B cell (primary cell): ENCODE measurements around the gene WRNIP1. TPM values are rescaled to one million over a fixed set of nuclear protein-coding genes. Genes with fewer than 3 reads are reported as not detected.

ENCODE experiments used
- ATAC-seq: fragments of 200-7000 bp; cut with Tn5 transposase; one replicate; pipeline ENCODE4 v1.10.0; 2021; ENCODE audit warnings: low read depth, mild to moderate bottlenecking, moderate number of reproducible peaks, moderate library complexity
- CTCF ChIA-PET: fragments of 350-600 bp; sonication (Branson Sonifier 250); formaldehyde crosslinking; loops from one replicate; lab custom pipeline; 2021; ENCODE audit warnings: antibody characterized with exemption, inconsistent platforms; lab: Charles Lee
- POLR2A ChIA-PET: fragments of 350-600 bp; sonication (Branson Sonifier 250); formaldehyde crosslinking; loops from one replicate; lab custom pipeline; 2021; ENCODE audit warnings: antibody characterized with exemption; lab: Charles Lee
- DNase-seq: peaks from one replicate; pipeline ENCODE4 v3.0.0; 2013
- H2AFZ ChIP-seq: 2 replicates; pipeline ENCODE4 v1.6.1; 2012; ENCODE audit warnings: mild to moderate bottlenecking, low read depth, low read length; ENCODE audit not compliant: insufficient read depth, poor library complexity, severe bottlenecking
- H3K27ac ChIP-seq, 2 donors: 1 replicate in 1 of 2; 2 replicates in 1 of 2; pipeline ENCODE4 v1.5.1; 2012 to 2013; ENCODE audit warnings: low read length in 2 of 2, mild to moderate bottlenecking in 2 of 2, moderate library complexity in 1 of 2
- H3K27me3 ChIP-seq, 4 experiments: fragments of 200-600 bp in 1 of 4; sonication (generic) in 1 of 4; replicated peaks in 1 of 4; 1 replicate in 2 of 4; 2 replicates in 2 of 4; pipeline versions ENCODE4 v1.6.1 to v1.7.0; 2013 to 2016; ENCODE audit warnings: low read length in 3 of 4, mild to moderate bottlenecking in 2 of 4, mixed read lengths in 1 of 4, moderate library complexity in 1 of 4; ENCODE audit not compliant: insufficient read depth in 4 of 4, control insufficient read depth in 3 of 4; ENCODE audit errors: control extremely low read depth in 1 of 4
- H3K36me3 ChIP-seq, 2 experiments: replicated peaks in 1 of 2; 1 replicate in 1 of 2; 2 replicates in 1 of 2; pipeline versions ENCODE4 v1.6.1 to v1.7.1; 2013; ENCODE audit warnings: low read length in 1 of 2; ENCODE audit not compliant: insufficient read depth in 2 of 2, control insufficient read depth in 1 of 2; ENCODE audit errors: control extremely low read depth in 1 of 2, extremely low read depth in 1 of 2
- H3K4me1 ChIP-seq, 2 donors: fragments of 200-600 bp in 1 of 2; sonication (generic) in 1 of 2; 1 replicate in 1 of 2; 2 replicates in 1 of 2; pipeline versions ENCODE4 v1.5.1 to v1.6.1; 2013 to 2017; ENCODE audit warnings: low read length in 2 of 2; ENCODE audit not compliant: control insufficient read depth in 2 of 2, insufficient read depth in 2 of 2
- H3K4me2 ChIP-seq: replicated peaks from 2 replicates; pipeline ENCODE3; 2012; ENCODE audit warnings: mild to moderate bottlenecking, low read depth, low read length; ENCODE audit not compliant: poor library complexity, severe bottlenecking
- H3K4me3 ChIP-seq, 5 experiments: fragments of 200-600 bp in 1 of 5; sonication (generic) in 1 of 5; 1 replicate in 3 of 5; 2 replicates in 2 of 5; pipeline versions ENCODE4 v1.5.1 to v1.7.0; 2011 to 2016; ENCODE audit warnings: low read length in 4 of 5, mild to moderate bottlenecking in 4 of 5, low read depth in 2 of 5, control low read depth in 1 of 5, moderate library complexity in 1 of 5; ENCODE audit not compliant: insufficient read depth in 1 of 5; ENCODE audit errors: control extremely low read depth in 1 of 5, extremely low read depth in 1 of 5
- H3K79me2 ChIP-seq: fragments of 200-600 bp; sonication (generic); one replicate; pipeline ENCODE4 v1.6.0; 2016; ENCODE audit warnings: low read length; ENCODE audit not compliant: control insufficient read depth, insufficient read depth
- H3K9ac ChIP-seq: fragments of 200-600 bp; sonication (generic); 2 replicates; pipeline ENCODE4 v1.6.1; 2017; ENCODE audit warnings: mild to moderate bottlenecking, low read length, moderate library complexity
- H3K9me3 ChIP-seq, 3 donors: one replicate each; pipeline versions ENCODE4 v1.6.1 to v1.7.1; 2013; ENCODE audit warnings: low read length in 2 of 3; ENCODE audit not compliant: control insufficient read depth in 2 of 3, insufficient read depth in 1 of 3; ENCODE audit errors: control extremely low read depth in 1 of 3
- H4K20me1 ChIP-seq: 2 replicates; pipeline ENCODE4 v1.6.0; 2012; ENCODE audit warnings: mild to moderate bottlenecking, low read length; ENCODE audit not compliant: insufficient read depth, control insufficient read depth, poor library complexity, severe bottlenecking
- H3K27ac Mint-ChIP-seq: one replicate; pipeline ENCODE4 v1.8.0; 2021; ENCODE audit warnings: mixed read lengths
- H3K27me3 Mint-ChIP-seq: one replicate; pipeline ENCODE4 v1.8.0; 2021; ENCODE audit warnings: mixed read lengths
- H3K4me1 Mint-ChIP-seq: one replicate; pipeline ENCODE4 v1.8.0; 2021; ENCODE audit warnings: mixed read lengths
- H3K4me3 Mint-ChIP-seq: one replicate; pipeline ENCODE4 v1.8.0; 2021; ENCODE audit warnings: mixed read lengths
- H3K9me3 Mint-ChIP-seq: one replicate; pipeline ENCODE4 v1.8.0; 2022; ENCODE audit warnings: mixed read lengths; ENCODE audit not compliant: insufficient read depth
- CTCF ChIP-seq: fragments of 200-600 bp; IDR thresholded peaks from one replicate; pipeline ENCODE4 v1.8.0; 2022; ENCODE audit warnings: antibody characterized with exemption, mild to moderate bottlenecking
- EZH2 ChIP-seq: IDR thresholded peaks from 2 replicates; pipeline ENCODE4 v1.6.1; 2012; ENCODE audit warnings: borderline replicate concordance, low read depth, mild to moderate bottlenecking, moderate library complexity, low read length; ENCODE audit not compliant: insufficient read depth, poor library complexity, severe bottlenecking
- WGBS: methylation state at CpG from one replicate; pipeline ENCODE4 v1.1.5; 2013; ENCODE audit warnings: missing lambda C conversion rate; ENCODE audit not compliant: insufficient coverage; 5-methylcytosine and 5-hydroxymethylcytosine counted together
- intact Hi-C: fragments of 100-400 bp; cut with micrococcal nuclease; formaldehyde crosslinking; loops from one replicate; pipeline ENCODE4 v1.10.0; 2022
- polyA plus RNA-seq: library from polyadenylated mRNA; depleted of rRNA; stranded (reverse); fragments of >200 nt; gene quantifications from 2 replicates; pipeline ENCODE4 v1.2.3, GENCODE V29; 2012
- total RNA-seq, 2 donors: library from RNA; stranded (reverse); fragments of 120-200 nt in 1 of 2; gene quantifications; 1 replicate in 1 of 2; 2 replicates in 1 of 2; pipeline versions ENCODE4 v1.2.3 to v1.2.4, GENCODE V29; 2013 to 2022

The WRNIP1 gene
- total and polyA plus RNA-seq, 2 donors (not counting 1 experiment from before 2014, with no cell fraction given), result 32.6 to 35.2 TPM

GRCh38 chr6:2820415-2820814 is 55.2 kb downstream of the WRNIP1 start:
- WGBS, result 0% methylated on average over 1 of the region's 2 CpGs
- CTCF ChIA-PET, result no interaction called here
- H3K4me1 ChIP-seq, result no peaks in the 10 kb centered on the region
- no peak for ATAC-seq
- Mint-ChIP-seq H3K27me3 (peaks cover 7% of the 10 kb centered on the region), H3K4me1 (no peaks in the 10 kb centered on the region), H3K4me3 (no peak overlapping the region), H3K27ac (no peak overlapping the region), H3K9me3 (peaks cover 14% of the 10 kb centered on the region)
- H3K27ac ChIP-seq, result no peak overlapping the region
- H3K36me3 ChIP-seq, result no peaks in the 10 kb centered on the region
- H3K9me3 ChIP-seq, result peaks cover 4 to 8% (median 4%) of the 10 kb centered on the region in 3 donors
- no peaks in the 10 kb centered on the region for H3K79me2 ChIP-seq
- POLR2A ChIA-PET, result no interaction called here
- no peaks in the 10 kb centered on the region for H4K20me1 ChIP-seq
- no peak for DNase-seq
- no peak overlapping the region for H3K4me3 ChIP-seq
- TF ChIP-seq CTCF, result no peak
- no peak for TF ChIP-seq EZH2
- H3K9ac ChIP-seq, result no peak overlapping the region
- H2AFZ ChIP-seq, result no peak overlapping the region
- H3K27me3 ChIP-seq, result no peaks in the 10 kb centered on the region
- intact Hi-C loops, result no loop called here
- H3K4me2 ChIP-seq, result no peak overlapping the region

- no CpG with 5 or more reads among the region's 3 CpGs for WGBS
- ATAC-seq, result no peak
- no peak overlapping the region for H2AFZ ChIP-seq
These were observed 56.4 kb downstream of the WRNIP1 start for GRCh38 chr6:2821554-2821953.

More at GRCh38 chr6:2821554-2821953, 56.4 kb downstream of the WRNIP1 start:
- TF ChIP-seq CTCF (no peak), EZH2 (no peak)
- Mint-ChIP-seq H3K9me3 (peaks cover 6% of the 10 kb centered on the region), H3K4me1 (no peaks in the 10 kb centered on the region), H3K27ac (no peak overlapping the region), H3K27me3 (peaks cover 7% of the 10 kb centered on the region), H3K4me3 (no peak overlapping the region)
- no peak overlapping the region for H3K4me2 ChIP-seq
- ChIA-PET POLR2A (no interaction called here), CTCF (no interaction called here)
- no peak overlapping the region for H3K9ac ChIP-seq
- H3K27ac ChIP-seq, result no peak overlapping the region
- intact Hi-C loops, result no loop called here
- H4K20me1 ChIP-seq, result no peaks in the 10 kb centered on the region
- H3K36me3 ChIP-seq, result no peaks in the 10 kb centered on the region
- H3K4me3 ChIP-seq, result no peak overlapping the region
- H3K4me1 ChIP-seq, result no peaks in the 10 kb centered on the region
- H3K9me3 ChIP-seq, result peaks cover 0 to 2% (median 0%) of the 10 kb centered on the region in 3 donors
- no peak for DNase-seq
- H3K79me2 ChIP-seq, result no peaks in the 10 kb centered on the region
- no peaks in the 10 kb centered on the region for H3K27me3 ChIP-seq
